ENCODE measurements around the gene CORO2B. TPM values are rescaled to one million over a fixed set of nuclear protein-coding genes. Genes with fewer than 3 reads are reported as not detected.
"Not testable (repeated sequence)": the region's sequence is repeated elsewhere in the genome, so short reads cannot be mapped to it uniquely, and the experiment has no call there.

Gene CORO2B
- total RNA-seq, 2 donors from 2014 or later = not detected

DNA sequence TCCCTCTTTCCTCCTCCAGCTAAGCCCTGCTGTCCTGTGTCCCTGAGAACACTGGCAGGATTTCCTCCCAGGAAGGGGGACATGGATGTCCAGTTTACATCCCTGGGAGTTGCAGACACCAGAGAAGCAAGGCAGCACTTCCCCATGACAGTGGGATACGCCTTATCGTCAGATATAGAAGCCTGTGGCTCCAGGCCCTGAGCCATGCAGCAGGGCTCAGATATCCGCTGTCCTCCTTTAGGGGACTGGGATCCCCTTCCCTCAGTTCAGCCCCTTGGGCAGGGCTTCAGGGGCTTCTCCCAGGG lies 16.4 kb downstream of the CORO2B start:
- Mint-ChIP-seq H3K4me3 (no peak overlapping the region), H3K27ac (no peak overlapping the region), H3K4me1 (ENCODE audit: low read depth in 2 of 2) (no peaks in the 10 kb centered on the region), H3K27me3 (peaks cover 7 to 17% of the 10 kb centered on the region in 2 donors), H3K36me3 (no peaks in the 10 kb centered on the region), H3K9me3 (no peaks in the 10 kb centered on the region)
- no peak for DNase-seq (ENCODE audit: low spot score)
- ATAC-seq = no peak

GRCh38 chr15:68595761-68596160 lies 17.0 kb downstream of the CORO2B start:
- Mint-ChIP-seq H3K27me3 (peaks cover 7 to 17% of the 10 kb centered on the region in 2 donors), H3K4me3 (no peak overlapping the region), H3K4me1 (ENCODE audit: low read depth in 2 of 2) (no peaks in the 10 kb centered on the region), H3K27ac (no peak overlapping the region), H3K9me3 (no peaks in the 10 kb centered on the region), H3K36me3 (no peaks in the 10 kb centered on the region)
- ATAC-seq (no peak), DNase-seq (ENCODE audit: low spot score) (no peak)

DNA sequence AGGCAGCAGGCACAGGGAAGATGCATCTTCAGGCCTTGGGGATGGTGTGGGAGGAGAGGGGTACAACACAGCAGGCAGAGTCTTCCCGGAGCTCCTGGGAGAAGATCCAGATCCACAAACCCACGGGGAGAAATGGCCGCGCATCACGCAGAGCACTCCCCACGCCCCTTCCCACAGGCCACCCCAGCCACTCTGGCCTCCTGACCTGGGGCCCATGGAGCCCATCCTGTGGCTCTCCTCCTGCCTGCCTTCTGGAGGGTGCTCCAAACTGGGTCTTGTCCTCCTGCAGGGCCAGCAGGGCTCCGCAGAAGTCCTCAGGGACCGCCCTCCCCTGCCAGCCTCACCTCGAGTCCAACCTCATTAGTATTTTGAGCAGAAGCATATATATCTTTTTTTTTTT lies 17.9 kb downstream of the CORO2B start:
- H3K9me3 Mint-ChIP-seq = no peaks in the 10 kb centered on the region
- no peaks in the 10 kb centered on the region for H3K4me1 Mint-ChIP-seq (ENCODE audit: low read depth in 2 of 2)
- H3K36me3 Mint-ChIP-seq = no peaks in the 10 kb centered on the region
- DNase-seq (ENCODE audit: low spot score) (no peak), ATAC-seq (no peak)
- peaks cover 7 to 12% of the 10 kb centered on the region in 2 donors for H3K27me3 Mint-ChIP-seq
- no peak overlapping the region for H3K4me3 Mint-ChIP-seq
- no peak overlapping the region for H3K27ac Mint-ChIP-seq

DNA sequence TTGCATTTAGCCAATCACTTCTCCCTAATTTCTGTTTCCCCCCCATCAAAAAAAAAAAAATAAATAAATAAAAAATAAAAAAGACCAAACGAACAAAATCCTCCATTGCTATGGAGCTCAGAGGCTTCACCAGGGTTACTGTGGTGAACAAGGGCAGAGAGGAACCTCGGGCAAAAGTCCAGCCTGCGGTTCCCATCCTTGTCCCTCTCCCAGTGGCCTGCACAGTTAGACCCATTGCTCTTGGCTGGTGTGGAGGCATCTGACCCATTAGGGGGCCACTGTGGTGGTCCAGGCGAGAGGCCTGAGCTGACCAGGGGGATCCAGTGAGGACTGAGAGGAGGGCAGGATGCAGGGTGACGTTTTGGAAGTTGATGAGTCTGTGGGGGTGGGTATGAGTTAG lies 18.8 kb downstream of the CORO2B start:
- ATAC-seq = no peak
- no peak overlapping the region for H3K27ac Mint-ChIP-seq
- no peaks in the 10 kb centered on the region for H3K4me1 Mint-ChIP-seq (ENCODE audit: low read depth in 2 of 2)
- DNase-seq (ENCODE audit: low spot score) = no peak
- H3K36me3 Mint-ChIP-seq = no peaks in the 10 kb centered on the region
- no peak overlapping the region for H3K4me3 Mint-ChIP-seq
- H3K27me3 Mint-ChIP-seq = peaks cover 8% of the 10 kb centered on the region in 2 donors
- no peaks in the 10 kb centered on the region for H3K9me3 Mint-ChIP-seq

DNA sequence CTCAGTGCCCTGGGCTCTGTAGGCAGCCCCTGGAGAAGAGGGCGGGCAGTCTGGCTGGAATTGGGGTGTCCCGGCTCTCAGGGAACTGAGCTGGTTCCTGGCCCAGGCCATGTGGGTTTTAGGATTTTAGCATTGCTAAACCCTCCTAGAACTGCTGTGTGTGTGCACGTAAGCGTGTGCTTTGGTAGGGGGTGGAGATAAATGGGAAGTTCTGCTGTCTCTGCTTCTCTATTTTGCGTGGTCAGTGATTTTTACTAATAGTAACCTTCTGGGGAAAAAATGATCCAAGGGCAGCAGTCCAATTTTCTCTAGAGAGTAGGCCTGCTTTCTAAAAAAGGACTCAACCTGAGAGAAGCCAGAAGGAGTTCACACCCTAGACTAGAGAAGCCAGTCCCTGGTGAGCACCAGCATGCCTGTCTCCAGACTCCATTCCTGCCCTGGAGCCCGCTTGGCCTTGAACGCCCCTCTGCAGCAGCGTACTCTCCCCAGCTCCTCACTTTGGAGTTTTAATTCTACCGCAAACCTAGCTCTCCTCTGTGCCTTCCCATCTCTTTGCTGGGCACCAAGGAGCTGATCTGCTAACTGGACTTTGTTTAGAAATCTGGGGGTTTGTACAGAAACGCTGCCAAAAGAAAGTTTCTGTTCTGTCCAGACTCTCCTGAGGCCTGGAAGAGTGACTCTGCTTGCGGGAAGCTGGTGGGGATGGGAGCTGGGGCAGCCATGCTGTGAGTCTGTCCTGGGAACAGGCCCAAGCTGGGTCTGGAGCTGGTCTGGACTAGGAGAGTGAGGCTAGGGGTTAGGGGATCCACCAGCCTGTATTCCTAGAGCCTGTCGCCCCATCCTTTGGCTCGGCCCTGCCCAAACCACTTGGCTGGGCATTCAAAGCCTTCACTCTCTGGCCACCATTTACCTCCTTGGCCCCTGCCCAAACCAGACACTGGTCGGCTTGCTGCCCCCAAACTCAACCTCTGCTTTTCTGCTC lies 19.7 kb downstream of the CORO2B start:
- no peaks in the 10 kb centered on the region for H3K36me3 Mint-ChIP-seq
- no peak overlapping the region for H3K27ac Mint-ChIP-seq
- DNase-seq (ENCODE audit: low spot score) (no peak), ATAC-seq (no peak)
- H3K4me1 Mint-ChIP-seq (ENCODE audit: low read depth in 2 of 2) = no peaks in the 10 kb centered on the region
- no peaks in the 10 kb centered on the region for H3K9me3 Mint-ChIP-seq
- peaks cover 7 to 13% of the 10 kb centered on the region in 2 donors for H3K27me3 Mint-ChIP-seq
- no peak overlapping the region for H3K4me3 Mint-ChIP-seq

DNA sequence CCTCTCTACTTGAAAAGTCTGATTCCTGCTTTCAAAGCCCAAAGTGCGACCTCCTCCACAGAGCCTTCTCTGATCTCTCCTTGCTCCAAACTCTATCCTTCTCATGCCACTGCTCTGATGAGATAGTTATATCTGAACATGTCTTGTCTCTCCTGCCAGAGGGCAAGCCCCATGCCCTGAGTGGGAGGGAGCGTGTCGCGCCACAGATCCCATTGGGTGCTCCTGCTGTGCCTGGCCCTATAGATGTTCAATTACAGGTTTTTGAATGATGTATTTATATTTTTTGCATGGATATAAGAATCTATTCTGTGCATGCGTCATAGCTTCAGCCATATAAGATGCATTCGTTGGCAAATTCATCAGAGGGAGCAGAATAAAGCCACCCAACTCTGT lies 20.4 kb downstream of the CORO2B start:
- H3K9me3 Mint-ChIP-seq = no peaks in the 10 kb centered on the region
- peaks cover 3 to 8% of the 10 kb centered on the region in 2 donors for H3K27me3 Mint-ChIP-seq
- DNase-seq (ENCODE audit: low spot score) (no peak), ATAC-seq (no peak)
- H3K27ac Mint-ChIP-seq = no peak overlapping the region
- H3K4me3 Mint-ChIP-seq = no peak overlapping the region
- H3K36me3 Mint-ChIP-seq = no peaks in the 10 kb centered on the region
- H3K4me1 Mint-ChIP-seq (ENCODE audit: low read depth in 2 of 2) = no peaks in the 10 kb centered on the region

- Mint-ChIP-seq H3K4me1 (ENCODE audit: low read depth in 2 of 2) (no peaks in the 10 kb centered on the region), H3K4me3 (no peak overlapping the region), H3K9me3 (no peaks in the 10 kb centered on the region), H3K27ac (no peak overlapping the region), H3K27me3 (peaks cover 3 to 8% of the 10 kb centered on the region in 2 donors), H3K36me3 (no peaks in the 10 kb centered on the region)
- ATAC-seq (no peak), DNase-seq (ENCODE audit: low spot score) (no peak)
These were observed 20.8 kb downstream of the CORO2B start for GRCh38 chr15:68599560-68600071.

DNA sequence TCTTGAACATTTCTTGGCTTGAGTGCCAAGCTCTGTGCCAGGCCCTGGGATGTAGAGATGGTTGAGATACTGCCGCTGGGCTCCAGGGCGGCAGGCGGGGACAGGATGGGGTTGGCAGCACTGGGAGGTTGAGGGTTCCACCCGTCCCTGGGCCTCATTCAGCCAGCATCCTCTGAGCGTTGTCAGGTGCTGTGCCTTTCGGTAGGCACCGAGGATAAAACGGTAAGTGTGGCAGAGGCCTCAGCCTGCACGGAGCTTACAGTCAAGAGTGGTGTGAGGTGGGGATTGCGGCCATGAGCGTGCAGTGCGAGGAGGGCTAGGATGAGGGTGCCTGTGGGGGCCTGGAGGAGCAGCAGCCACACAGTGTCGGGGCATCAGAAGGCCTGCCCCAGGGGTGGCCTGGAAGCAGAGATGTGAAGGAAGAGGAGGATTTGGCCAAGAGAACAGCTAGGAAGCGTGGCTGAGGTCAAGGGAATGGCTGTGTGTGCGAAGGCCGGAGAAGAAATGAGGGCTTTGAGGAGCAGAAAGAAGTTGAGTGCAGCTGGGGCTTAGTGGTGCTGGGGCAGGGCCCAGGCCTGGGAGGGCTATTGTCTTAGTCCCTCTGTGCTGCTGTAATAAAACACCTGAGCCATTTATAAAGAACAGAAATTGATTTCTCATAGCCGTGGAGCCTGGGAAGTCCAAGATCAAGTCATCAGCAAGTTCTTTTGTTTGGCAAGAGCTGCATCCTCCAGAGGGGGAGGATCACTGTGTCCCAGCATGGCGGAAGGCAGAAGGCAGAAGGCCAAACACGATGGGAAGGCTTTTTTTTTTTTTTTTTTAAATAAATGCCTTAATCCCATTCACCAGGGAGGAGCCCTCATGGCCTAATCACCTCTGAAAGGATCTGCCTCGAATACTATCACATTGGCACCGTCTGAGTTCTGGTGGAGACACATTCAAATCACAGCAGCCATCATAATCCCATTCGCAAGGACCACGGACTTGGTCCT lies 22.7 kb downstream of the CORO2B start:
- no peak for ATAC-seq
- Mint-ChIP-seq H3K27ac (no peak overlapping the region), H3K27me3 (peaks cover 3 to 14% of the 10 kb centered on the region in 2 donors), H3K4me1 (ENCODE audit: low read depth in 2 of 2) (no peaks in the 10 kb centered on the region), H3K36me3 (no peaks in the 10 kb centered on the region), H3K4me3 (no peak overlapping the region), H3K9me3 (no peaks in the 10 kb centered on the region)
- DNase-seq (ENCODE audit: low spot score) = no peak

GRCh38 chr15:68602459-68603215 lies 23.8 kb downstream of the CORO2B start:
- H3K36me3 Mint-ChIP-seq = no peaks in the 10 kb centered on the region
- no peaks in the 10 kb centered on the region for H3K9me3 Mint-ChIP-seq
- ATAC-seq = no peak

GRCh38 chr15:68603216-68603595 lies 24.4 kb downstream of the CORO2B start:
- H3K27ac Mint-ChIP-seq = no peak overlapping the region
- ATAC-seq = no peak
- H3K4me1 Mint-ChIP-seq (ENCODE audit: low read depth in 2 of 2) = no peaks in the 10 kb centered on the region
- H3K36me3 Mint-ChIP-seq = no peaks in the 10 kb centered on the region
- no peaks in the 10 kb centered on the region for H3K9me3 Mint-ChIP-seq
- DNase-seq (ENCODE audit: low spot score) = no peak
- H3K4me3 Mint-ChIP-seq = no peak overlapping the region
- peaks cover 0 to 14% of the 10 kb centered on the region in 2 donors for H3K27me3 Mint-ChIP-seq

More at GRCh38 chr15:68602459-68603215, 23.8 kb downstream of the CORO2B start:
- H3K4me1 Mint-ChIP-seq (ENCODE audit: low read depth in 2 of 2) = no peaks in the 10 kb centered on the region
- H3K27me3 Mint-ChIP-seq = peaks cover 2 to 14% of the 10 kb centered on the region in 2 donors
- H3K27ac Mint-ChIP-seq = no peak overlapping the region
- H3K4me3 Mint-ChIP-seq = no peak overlapping the region
- no peak for DNase-seq (ENCODE audit: low spot score)

DNA sequence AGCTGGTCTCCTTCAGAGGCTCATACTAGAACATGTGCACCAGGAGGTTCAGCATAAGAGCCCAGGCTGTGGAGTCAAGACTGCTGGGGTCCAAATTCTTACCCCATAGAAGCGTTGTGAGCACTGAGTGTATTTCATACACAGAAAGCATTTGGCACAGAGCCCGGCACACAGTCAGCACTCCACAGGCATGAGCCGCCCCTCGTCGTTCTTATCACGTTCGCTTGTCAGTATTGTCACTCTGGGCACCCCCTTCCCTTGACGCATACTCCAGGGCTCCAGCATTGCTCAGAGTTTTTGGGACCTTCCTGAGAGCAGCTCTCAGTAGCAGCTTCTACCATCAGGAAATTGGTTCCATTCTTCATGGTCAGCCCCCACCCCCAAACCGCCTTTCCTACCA lies 25.2 kb downstream of the CORO2B start:
- Mint-ChIP-seq H3K9me3 (no peaks in the 10 kb centered on the region), H3K4me1 (ENCODE audit: low read depth in 2 of 2) (no peaks in the 10 kb centered on the region), H3K27me3 (peaks cover 1 to 14% of the 10 kb centered on the region in 2 donors), H3K36me3 (no peaks in the 10 kb centered on the region), H3K4me3 (no peak overlapping the region), H3K27ac (no peak overlapping the region)
- no peak for DNase-seq (ENCODE audit: low spot score)
- ATAC-seq = no peak

DNA sequence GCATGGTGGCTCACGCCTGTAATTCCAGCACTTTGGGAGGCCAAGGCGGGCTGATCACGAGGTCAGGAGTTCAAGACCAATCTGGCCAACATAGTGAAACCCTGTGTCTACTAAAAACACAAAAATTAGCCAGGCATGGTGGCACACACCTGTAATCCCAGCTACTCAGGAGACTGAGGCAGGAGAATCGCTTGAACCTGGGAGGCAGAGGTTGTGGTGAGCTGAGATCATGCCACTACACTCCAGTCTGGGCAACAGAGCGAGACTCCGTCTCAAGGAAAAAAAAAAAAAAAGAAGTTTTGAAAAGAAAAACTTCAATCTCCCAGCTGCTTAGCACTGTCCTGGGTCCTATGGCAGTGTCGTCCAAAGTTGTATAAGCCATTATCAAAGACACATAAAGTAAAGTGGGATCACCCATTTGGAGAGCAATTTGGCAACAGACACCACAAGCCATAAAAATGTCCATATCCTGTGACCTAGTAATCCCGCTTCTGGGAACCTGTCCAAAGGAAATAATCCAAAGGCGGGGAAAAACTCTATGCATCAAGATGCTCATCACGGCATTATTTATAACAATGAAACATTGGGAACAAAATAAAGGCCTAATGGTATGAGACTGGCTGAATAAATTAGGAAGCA lies 26.2 kb downstream of the CORO2B start:
- H3K4me1 Mint-ChIP-seq (ENCODE audit: low read depth in 2 of 2); ATAC-seq; DNase-seq (ENCODE audit: low spot score); H3K27ac Mint-ChIP-seq; H3K36me3 Mint-ChIP-seq; H3K4me3 Mint-ChIP-seq; H3K9me3 Mint-ChIP-seq: not testable (repeated sequence)
- peaks cover 2 to 14% of the 10 kb centered on the region in 2 donors for H3K27me3 Mint-ChIP-seq

DNA sequence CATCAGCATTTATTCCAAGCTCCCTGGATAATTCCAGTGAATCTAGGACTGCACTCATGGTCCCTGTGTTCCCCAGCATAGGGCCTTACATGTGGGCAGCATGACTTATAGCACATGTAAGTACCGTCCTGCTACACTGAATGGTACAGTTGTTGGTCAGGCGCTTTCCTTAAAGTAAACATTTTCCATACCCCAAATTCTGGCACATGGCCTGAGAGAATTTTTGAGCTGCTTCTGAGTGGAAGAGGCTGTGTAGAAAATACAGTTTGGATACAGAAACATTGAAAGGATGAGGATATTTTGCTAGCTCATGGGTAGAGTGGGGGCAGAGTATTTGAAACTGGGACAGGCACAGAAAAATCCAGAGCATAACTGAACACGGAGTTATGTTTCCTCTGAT lies 27.6 kb downstream of the CORO2B start:
- no peak overlapping the region for H3K27ac Mint-ChIP-seq
- no peak overlapping the region for H3K4me3 Mint-ChIP-seq
- peaks cover 2 to 14% of the 10 kb centered on the region in 2 donors for H3K27me3 Mint-ChIP-seq
- no peak for DNase-seq (ENCODE audit: low spot score)
- no peak for ATAC-seq
- no peaks in the 10 kb centered on the region for H3K4me1 Mint-ChIP-seq (ENCODE audit: low read depth in 2 of 2)
- no peaks in the 10 kb centered on the region for H3K9me3 Mint-ChIP-seq
- no peaks in the 10 kb centered on the region for H3K36me3 Mint-ChIP-seq

Data from natural killer cell treated with Interleukin-12 subunit alpha and Interleukin-12 subunit beta and Interleukin-15 and Interleukin-18, amount 100 ng/mL, for 72 hours (primary cell).